BLaER1 (cell line): Measurements from ENCODE around the gene COL12A1.
A peak's percentile ranks its signal among the peaks of the same experiment; 100 is the strongest.

ENCODE experiments used
- H3K27ac ChIP-seq: shearing (Covaris generic); formaldehyde crosslinking; 2 replicates; pipeline ENCODE4 v1.8.1; 2022
- H3K27me3 ChIP-seq: shearing (Covaris generic); formaldehyde crosslinking; 2 replicates; pipeline ENCODE4 v1.8.1; 2022
- H3K36me3 ChIP-seq: shearing (Covaris generic); formaldehyde crosslinking; 2 replicates; pipeline ENCODE4 v1.8.1; 2022
- H3K4me1 ChIP-seq: shearing (Covaris generic); formaldehyde crosslinking; 2 replicates; pipeline ENCODE4 v1.8.1; 2022
- H3K4me2 ChIP-seq: shearing (Covaris generic); formaldehyde crosslinking; 2 replicates; pipeline ENCODE4 v1.8.1; 2022
- H3K4me3 ChIP-seq: shearing (Covaris generic); formaldehyde crosslinking; 2 replicates; pipeline ENCODE4 v1.8.1; 2022
- H3K9ac ChIP-seq: shearing (Covaris generic); formaldehyde crosslinking; 2 replicates; pipeline ENCODE4 v1.8.1; 2022
- H3K9me3 ChIP-seq: shearing (Covaris generic); formaldehyde crosslinking; 2 replicates; pipeline ENCODE4 v1.8.1; 2022
- H4K20me1 ChIP-seq: shearing (Covaris generic); formaldehyde crosslinking; 2 replicates; pipeline ENCODE4 v1.8.1; 2022
- Cebpa-rat ChIP-seq: shearing (Covaris generic); IDR thresholded peaks from 2 replicates; pipeline ENCODE4 v1.8.1; 2022

COL12A1 gene

GRCh38 chr6:75205776-75206575 lies at the start of gene COL12A1:
Gene COL12A1, minus strand, starts transcription at chr6:75206053. Its CDS starts 3,261 bp downstream, at chr6:75202792.
- H3K36me3 ChIP-seq, result no peaks in the 10 kb centered on the region
- H3K4me1 ChIP-seq, result peaks cover 12% of the 10 kb centered on the region
- H4K20me1 ChIP-seq, result no peaks in the 10 kb centered on the region
- TF ChIP-seq Cebpa-rat, result no peak
- H3K27ac ChIP-seq, result no peak within 1 kb of the TSS
- peaks cover 53% of the 10 kb centered on the region for H3K9me3 ChIP-seq
- H3K4me3 ChIP-seq, result 0 out of 2 replicates have a peak within 1 kb of the TSS, but pooled peaks have one; percentile 33
- H3K9ac ChIP-seq, result no peak within 1 kb of the TSS
- H3K4me2 ChIP-seq, result no peak within 1 kb of the TSS
- H3K27me3 ChIP-seq, result peaks cover 73% of the 10 kb centered on the region

GRCh38 chr6:75250552-75250951 lies 44.7 kb upstream of the COL12A1 start:
- Histone ChIP-seq H3K27ac (no peak overlapping the region), H3K4me1 (no peaks in the 10 kb centered on the region), H3K4me3 (no peak overlapping the region), H4K20me1 (no peaks in the 10 kb centered on the region; the same call in 1 of the 2 replicates), H3K36me3 (peaks cover 20% of the 10 kb centered on the region), H3K27me3 (no peaks in the 10 kb centered on the region), H3K4me2 (no peak overlapping the region), H3K9ac (no peak overlapping the region), H3K9me3 (no peaks in the 10 kb centered on the region)
- no peak for TF ChIP-seq Cebpa-rat

GRCh38 chr6:75249837-75250236 lies 44.0 kb upstream of the COL12A1 start:
- no peak for TF ChIP-seq Cebpa-rat
- no peak overlapping the region for H3K4me3 ChIP-seq
- H3K4me1 ChIP-seq, result no peaks in the 10 kb centered on the region
- H4K20me1 ChIP-seq, result no peaks in the 10 kb centered on the region; the same call in 1 of the 2 replicates
- no peak overlapping the region for H3K27ac ChIP-seq
- peaks cover 14% of the 10 kb centered on the region for H3K36me3 ChIP-seq
- H3K9ac ChIP-seq, result no peak overlapping the region
- no peak overlapping the region for H3K4me2 ChIP-seq
- H3K9me3 ChIP-seq, result no peaks in the 10 kb centered on the region
- no peaks in the 10 kb centered on the region for H3K27me3 ChIP-seq

GRCh38 chr6:75246386-75246785 lies 40.5 kb upstream of the COL12A1 start:
- no peak overlapping the region for H3K4me3 ChIP-seq
- no peaks in the 10 kb centered on the region for H3K9me3 ChIP-seq
- no peaks in the 10 kb centered on the region for H3K27me3 ChIP-seq
- H3K4me2 ChIP-seq, result no peak overlapping the region
- peaks cover 5% of the 10 kb centered on the region; the same call in 1 of the 2 replicates for H3K36me3 ChIP-seq
- TF ChIP-seq Cebpa-rat, result no peak
- no peaks in the 10 kb centered on the region for H4K20me1 ChIP-seq
- H3K4me1 ChIP-seq, result peaks cover 17% of the 10 kb centered on the region; the same call in 1 of the 2 replicates
- no peak overlapping the region for H3K27ac ChIP-seq
- no peak overlapping the region for H3K9ac ChIP-seq

GRCh38 chr6:75244063-75244584 lies 38.3 kb upstream of the COL12A1 start:
- H3K9ac ChIP-seq, result peak overlapping the region; percentile 89
- peak overlapping the region; percentile 88 for H3K4me3 ChIP-seq
- no peaks in the 10 kb centered on the region for H3K27me3 ChIP-seq
- peak overlapping the region; percentile 93 for H3K27ac ChIP-seq
- H4K20me1 ChIP-seq, result no peaks in the 10 kb centered on the region; the same call in none of the 2 replicates
- peaks cover 21% of the 10 kb centered on the region for H3K36me3 ChIP-seq
- no peaks in the 10 kb centered on the region for H3K9me3 ChIP-seq
- no peak for TF ChIP-seq Cebpa-rat
- peak overlapping the region; percentile 70 for H3K4me2 ChIP-seq
- peaks cover 18% of the 10 kb centered on the region; the same call in 1 of the 2 replicates for H3K4me1 ChIP-seq

GRCh38 chr6:75243333-75244062 lies 37.6 kb upstream of the COL12A1 start, which contains the start of gene COX7A2:
Gene COX7A2, minus strand, starts transcription at chr6:75243801. Its CDS starts 67 bp downstream, at chr6:75243734.
- peak within 1 kb of the TSS; percentile 89 for H3K9ac ChIP-seq
- peak within 1 kb of the TSS; percentile 88 for H3K4me3 ChIP-seq
- H3K36me3 ChIP-seq, result peaks cover 26% of the 10 kb centered on the region
- no peaks in the 10 kb centered on the region; the same call in none of the 2 replicates for H4K20me1 ChIP-seq
- H3K27me3 ChIP-seq, result no peaks in the 10 kb centered on the region
- peaks cover 18% of the 10 kb centered on the region; the same call in 1 of the 2 replicates for H3K4me1 ChIP-seq
- peak within 1 kb of the TSS; percentile 70 for H3K4me2 ChIP-seq
- TF ChIP-seq Cebpa-rat, result no peak
- H3K27ac ChIP-seq, result peak within 1 kb of the TSS; percentile 93
- no peaks in the 10 kb centered on the region for H3K9me3 ChIP-seq

- Histone ChIP-seq H3K36me3 (peaks cover 40% of the 10 kb centered on the region), H3K27ac (no peak overlapping the region), H3K27me3 (no peaks in the 10 kb centered on the region), H3K9me3 (no peaks in the 10 kb centered on the region), H3K4me3 (no peak overlapping the region), H3K4me2 (peak overlapping the region; percentile 13; the same call in 1 of the 2 replicates), H3K9ac (no peak overlapping the region), H3K4me1 (peaks cover 32% of the 10 kb centered on the region), H4K20me1 (no peaks in the 10 kb centered on the region; the same call in none of the 2 replicates)
- TF ChIP-seq Cebpa-rat, result no peak
These were observed 30.8 kb upstream of the COL12A1 start for GRCh38 chr6:75236630-75237029.

- Histone ChIP-seq H3K9me3 (no peaks in the 10 kb centered on the region), H3K4me3 (no peak overlapping the region), H3K4me2 (no peak overlapping the region), H3K27ac (no peak overlapping the region), H4K20me1 (no peaks in the 10 kb centered on the region; the same call in 1 of the 2 replicates), H3K9ac (no peak overlapping the region), H3K27me3 (no peaks in the 10 kb centered on the region), H3K4me1 (peaks cover 29% of the 10 kb centered on the region), H3K36me3 (peaks cover 33% of the 10 kb centered on the region)
- TF ChIP-seq Cebpa-rat, result no peak
These were observed 29.4 kb upstream of the COL12A1 start for GRCh38 chr6:75235271-75235670.

GRCh38 chr6:75234126-75234865 lies 28.4 kb upstream of the COL12A1 start:
- H3K36me3 ChIP-seq, result peaks cover 24% of the 10 kb centered on the region
- H3K9ac ChIP-seq, result no peak overlapping the region
- no peaks in the 10 kb centered on the region for H4K20me1 ChIP-seq
- H3K4me2 ChIP-seq, result 0 out of 2 replicates have a peak overlapping the region, but pooled peaks have one; percentile 7
- H3K4me3 ChIP-seq, result no peak overlapping the region
- H3K9me3 ChIP-seq, result no peaks in the 10 kb centered on the region
- H3K4me1 ChIP-seq, result peaks cover 29% of the 10 kb centered on the region
- TF ChIP-seq Cebpa-rat, result no peak
- no peaks in the 10 kb centered on the region for H3K27me3 ChIP-seq
- H3K27ac ChIP-seq, result no peak overlapping the region
